ENCODE results near the gene AGGF1. TPM values are rescaled to one million over a fixed set of nuclear protein-coding genes. Genes with fewer than 3 reads are reported as not detected.
A peak's percentile ranks its signal among the peaks of the same experiment; 100 is the strongest.

Gene AGGF1, protein sequence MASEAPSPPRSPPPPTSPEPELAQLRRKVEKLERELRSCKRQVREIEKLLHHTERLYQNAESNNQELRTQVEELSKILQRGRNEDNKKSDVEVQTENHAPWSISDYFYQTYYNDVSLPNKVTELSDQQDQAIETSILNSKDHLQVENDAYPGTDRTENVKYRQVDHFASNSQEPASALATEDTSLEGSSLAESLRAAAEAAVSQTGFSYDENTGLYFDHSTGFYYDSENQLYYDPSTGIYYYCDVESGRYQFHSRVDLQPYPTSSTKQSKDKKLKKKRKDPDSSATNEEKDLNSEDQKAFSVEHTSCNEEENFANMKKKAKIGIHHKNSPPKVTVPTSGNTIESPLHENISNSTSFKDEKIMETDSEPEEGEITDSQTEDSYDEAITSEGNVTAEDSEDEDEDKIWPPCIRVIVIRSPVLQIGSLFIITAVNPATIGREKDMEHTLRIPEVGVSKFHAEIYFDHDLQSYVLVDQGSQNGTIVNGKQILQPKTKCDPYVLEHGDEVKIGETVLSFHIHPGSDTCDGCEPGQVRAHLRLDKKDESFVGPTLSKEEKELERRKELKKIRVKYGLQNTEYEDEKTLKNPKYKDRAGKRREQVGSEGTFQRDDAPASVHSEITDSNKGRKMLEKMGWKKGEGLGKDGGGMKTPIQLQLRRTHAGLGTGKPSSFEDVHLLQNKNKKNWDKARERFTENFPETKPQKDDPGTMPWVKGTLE
- 10 to 100 TPM in 1 of 2 donors, 1 to 10 TPM in 1; 8.2 to 13.5 TPM for total RNA-seq

DNA sequence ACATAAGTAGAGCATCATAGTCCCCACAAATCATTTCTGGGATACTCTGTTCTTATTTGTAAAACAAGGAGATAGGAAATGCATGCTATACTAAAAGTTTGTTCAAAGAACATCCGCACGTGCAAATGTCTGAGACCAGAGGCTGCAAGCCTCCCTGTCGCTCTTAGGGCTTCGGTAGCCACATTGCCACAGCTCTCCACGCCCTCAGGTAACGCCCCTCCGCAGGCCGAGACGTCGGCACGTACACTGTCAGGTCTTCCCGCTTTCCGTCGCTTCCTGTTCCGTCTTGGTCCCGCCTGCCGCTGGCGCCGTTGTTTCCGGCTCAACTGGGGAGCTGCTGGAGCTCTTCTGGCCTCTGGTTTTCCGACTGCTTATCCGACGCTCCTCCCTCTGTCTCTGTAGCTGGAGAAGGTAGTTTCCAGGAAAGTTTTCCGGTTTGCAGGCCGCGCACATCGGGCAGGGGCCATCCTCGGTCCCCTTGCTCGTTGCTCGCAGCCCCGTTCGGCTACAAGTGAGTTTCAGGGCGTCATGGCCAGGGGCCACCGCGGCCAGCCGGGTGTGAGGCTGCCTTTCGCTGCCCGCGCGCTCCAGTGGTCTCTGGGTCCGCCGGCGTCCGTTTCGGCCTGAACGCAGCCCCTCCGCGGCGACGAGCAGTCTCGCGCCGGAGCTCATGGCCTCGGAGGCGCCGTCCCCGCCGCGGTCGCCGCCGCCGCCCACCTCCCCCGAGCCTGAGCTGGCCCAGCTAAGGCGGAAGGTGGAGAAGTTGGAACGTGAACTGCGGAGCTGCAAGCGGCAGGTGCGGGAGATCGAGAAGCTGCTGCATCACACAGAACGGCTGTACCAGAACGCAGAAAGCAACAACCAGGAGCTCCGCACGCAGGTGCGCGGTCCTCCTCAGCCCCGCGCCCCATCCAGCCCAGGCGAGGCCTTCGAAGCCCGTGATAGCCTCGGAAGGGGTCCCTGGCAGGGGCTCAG, at the start of gene AGGF1:
Gene AGGF1, plus strand, starts transcription at position 308 of the 975 bp plus-strand sequence. Its CDS starts 363 bp downstream, at position 671.
- Histone ChIP-seq H3K36me3 (replicated peaks in 1 of 2; ENCODE audit: insufficient read depth in 1 of 2, low read depth in 2 of 2) (no peaks in the 10 kb centered on the region), H3K27me3 (no peaks in the 10 kb centered on the region), H3K27ac (peak within 1 kb of the TSS; percentile 68 to 96 (median 89)), H3K4me3 (peak within 1 kb of the TSS; percentile 50 to 87), H3K4me1 (peaks cover 18% of the 10 kb centered on the region), H3K9me3 (peaks cover 0 to 7% (median 0%) of the 10 kb centered on the region in 3 donors)
- peak; percentile 100 for ATAC-seq
- peak; percentile 92 to 96 (median 94) for DNase-seq
- intact Hi-C loops (cut with DNase I): no loop called here
- TF ChIP-seq, protein P1, sequence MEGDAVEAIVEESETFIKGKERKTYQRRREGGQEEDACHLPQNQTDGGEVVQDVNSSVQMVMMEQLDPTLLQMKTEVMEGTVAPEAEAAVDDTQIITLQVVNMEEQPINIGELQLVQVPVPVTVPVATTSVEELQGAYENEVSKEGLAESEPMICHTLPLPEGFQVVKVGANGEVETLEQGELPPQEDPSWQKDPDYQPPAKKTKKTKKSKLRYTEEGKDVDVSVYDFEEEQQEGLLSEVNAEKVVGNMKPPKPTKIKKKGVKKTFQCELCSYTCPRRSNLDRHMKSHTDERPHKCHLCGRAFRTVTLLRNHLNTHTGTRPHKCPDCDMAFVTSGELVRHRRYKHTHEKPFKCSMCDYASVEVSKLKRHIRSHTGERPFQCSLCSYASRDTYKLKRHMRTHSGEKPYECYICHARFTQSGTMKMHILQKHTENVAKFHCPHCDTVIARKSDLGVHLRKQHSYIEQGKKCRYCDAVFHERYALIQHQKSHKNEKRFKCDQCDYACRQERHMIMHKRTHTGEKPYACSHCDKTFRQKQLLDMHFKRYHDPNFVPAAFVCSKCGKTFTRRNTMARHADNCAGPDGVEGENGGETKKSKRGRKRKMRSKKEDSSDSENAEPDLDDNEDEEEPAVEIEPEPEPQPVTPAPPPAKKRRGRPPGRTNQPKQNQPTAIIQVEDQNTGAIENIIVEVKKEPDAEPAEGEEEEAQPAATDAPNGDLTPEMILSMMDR (IDR thresholded peaks at IDR 0.05): no peak
- peak; percentile 43 to 85 (median 81) for TF ChIP-seq POLR2A (IDR thresholded peaks at IDR 0.05)
- WGBS, 2 donors: 0 to 1% methylated on average over 16 to 82 of the region's 82 CpGs

DNA sequence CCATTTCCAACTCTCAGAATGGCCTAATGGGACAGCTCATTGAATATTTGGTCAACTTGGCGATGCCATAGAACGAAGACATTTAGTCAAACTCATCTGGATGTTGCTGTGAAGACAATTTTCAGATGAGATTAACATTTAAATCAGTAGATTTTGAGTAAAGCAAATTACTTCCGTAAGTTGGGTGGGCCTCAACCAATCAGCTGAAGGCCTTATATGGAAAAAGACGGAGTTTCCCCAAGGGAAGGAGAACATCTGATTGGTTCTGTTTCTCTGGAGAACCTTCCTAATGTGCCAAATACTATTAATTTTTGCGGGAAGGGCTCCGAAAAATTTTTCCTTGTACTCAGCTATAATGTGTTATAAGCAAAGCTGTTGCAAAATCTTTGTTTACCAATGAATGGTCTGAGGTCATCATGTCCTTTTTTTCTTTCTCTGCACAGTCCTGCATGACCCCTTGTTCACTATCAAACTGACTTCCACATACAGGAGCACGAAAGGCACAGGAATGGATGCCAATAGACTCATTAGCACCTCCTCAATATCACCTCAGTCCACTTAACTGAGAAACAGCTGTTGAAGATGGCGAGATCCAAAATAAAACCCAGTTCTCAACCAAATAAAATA, 49.6 kb upstream of the AGGF1 start:
- intact Hi-C loops (cut with DNase I): no loop called here
- Histone ChIP-seq H3K27ac (no peak overlapping the region), H3K9me3 (no peaks in the 10 kb centered on the region), H3K36me3 (replicated peaks in 1 of 2; ENCODE audit: insufficient read depth in 1 of 2, low read depth in 2 of 2) (no peaks in the 10 kb centered on the region), H3K4me3 (no peak overlapping the region), H3K4me1 (no peaks in the 10 kb centered on the region), H3K27me3 (no peaks in the 10 kb centered on the region)
- DNase-seq (no peak), ATAC-seq (no peak)
- 77 to 84% methylated on average over 8 of the region's 8 CpGs for WGBS, 2 donors
- TF ChIP-seq, protein P1 (IDR thresholded peaks at IDR 0.05): no peak
- TF ChIP-seq POLR2A (IDR thresholded peaks at IDR 0.05): no peak

DNA sequence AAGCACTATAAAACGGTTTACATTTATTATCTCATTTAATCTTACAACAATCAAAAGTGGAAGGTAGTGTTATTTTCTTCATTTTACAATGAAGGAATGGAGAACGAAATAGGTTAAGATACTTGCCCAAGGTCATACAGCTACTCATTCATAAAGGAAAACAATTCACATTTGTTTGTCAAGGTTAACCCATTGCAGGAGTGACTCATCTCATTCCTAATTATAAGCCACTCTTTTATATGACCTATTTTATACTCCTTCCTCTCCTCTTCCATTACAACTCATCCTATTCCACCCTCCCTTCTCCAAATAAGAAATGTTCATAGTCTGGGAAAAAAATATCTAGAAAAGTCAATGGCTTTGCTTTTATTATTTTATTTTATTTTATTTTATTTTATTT, 47.8 kb upstream of the AGGF1 start:
- H3K9me3 ChIP-seq: no peaks in the 10 kb centered on the region
- H3K4me1 ChIP-seq: no peaks in the 10 kb centered on the region
- ATAC-seq (no peak), DNase-seq (no peak)
- 31 to 47% methylated on average over 2 of the region's 2 CpGs for WGBS, 2 donors
- TF ChIP-seq, protein P1 (IDR thresholded peaks at IDR 0.05): no peak
- no peak for TF ChIP-seq POLR2A (IDR thresholded peaks at IDR 0.05)
- H3K27me3 ChIP-seq: no peaks in the 10 kb centered on the region
- no peaks in the 10 kb centered on the region for H3K36me3 ChIP-seq (replicated peaks in 1 of 2; ENCODE audit: insufficient read depth in 1 of 2, low read depth in 2 of 2)
- intact Hi-C loops (cut with DNase I): no loop called here
- H3K27ac ChIP-seq: no peak overlapping the region
- H3K4me3 ChIP-seq: no peak overlapping the region

DNA sequence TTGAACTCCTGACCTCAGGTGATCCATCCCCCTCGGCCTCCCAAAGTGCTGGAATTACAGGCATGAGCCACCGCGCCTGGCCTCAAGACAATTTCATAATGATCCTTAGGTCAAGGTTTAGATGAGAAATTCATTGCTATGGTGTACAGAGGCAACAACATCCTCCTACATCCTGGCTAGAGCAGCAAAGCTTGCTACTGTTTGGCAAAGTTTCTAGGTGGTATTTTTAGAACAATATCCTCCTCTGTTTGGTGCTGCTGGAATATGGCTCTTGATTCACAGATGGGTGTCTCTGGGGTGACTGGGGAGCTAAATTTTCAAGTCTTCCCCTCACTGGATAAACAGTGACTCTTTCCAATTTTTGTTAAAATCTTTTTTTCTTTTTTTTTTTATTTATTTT, 46.7 kb upstream of the AGGF1 start:
- 61 to 93% methylated on average over 3 of the region's 3 CpGs for WGBS, 2 donors
- Histone ChIP-seq H3K27me3 (no peaks in the 10 kb centered on the region), H3K9me3 (no peaks in the 10 kb centered on the region), H3K27ac (no peak overlapping the region), H3K4me1 (no peaks in the 10 kb centered on the region), H3K4me3 (no peak overlapping the region), H3K36me3 (replicated peaks in 1 of 2; ENCODE audit: insufficient read depth in 1 of 2, low read depth in 2 of 2) (no peaks in the 10 kb centered on the region)
- intact Hi-C loops (cut with DNase I): no loop called here
- no peak for TF ChIP-seq POLR2A (IDR thresholded peaks at IDR 0.05)
- TF ChIP-seq, protein P1 (IDR thresholded peaks at IDR 0.05): no peak
- no peak for ATAC-seq
- DNase-seq: no peak
